ENCODE results near the gene ZNF93. TPM values are rescaled to one million over a fixed set of nuclear protein-coding genes. Genes with fewer than 3 reads are reported as not detected.

The ZNF93 gene
- total and polyA plus RNA-seq, 2 of the 13 experiments (the other 11 are each of a cell fraction or from before 2014, with no cell fraction given): 0.49 to 0.66 TPM

GRCh38 chr19:19865750-19866610 is 34.8 kb upstream of the ZNF93 start, which contains the start of gene ZNF253:
Gene ZNF253 (plus strand): TSS chr19:19865882. CDS start chr19:19865997, 115 bp downstream.
- Histone ChIP-seq H3K4me2 (ENCODE audit: low read depth, low read length) (peak within 1 kb of the TSS; percentile 76), H3K36me3 (replicated peaks in 1 of 2; ENCODE audit: control insufficient read depth in 1 of 2, insufficient read depth in 2 of 2, low read length in 2 of 2) (no peaks in the 10 kb centered on the region), H3K79me2 (ENCODE audit: insufficient read depth, low read length) (peaks cover 47% of the 10 kb centered on the region), H4K20me1 (ENCODE audit: insufficient read depth, low read length) (peaks cover 2% of the 10 kb centered on the region; the same call in 1 of the 2 replicates), H3K4me3 (replicated peaks in 1 of 3; ENCODE audit: insufficient read depth in 1 of 3, low read depth in 2 of 3, low read length in 3 of 3) (peak within 1 kb of the TSS; percentile 80 to 91 (median 90)), H3K4me1 (ENCODE audit: insufficient read depth, low read length) (peaks cover 35% of the 10 kb centered on the region), H3K9me3 (ENCODE audit: low read length) (no peaks in the 10 kb centered on the region), H3K9ac (ENCODE audit: insufficient read depth, low read depth, low read length) (peak within 1 kb of the TSS; percentile 95), H2AFZ (ENCODE audit: low read length) (no peak within 1 kb of the TSS), H3K27me3 (ENCODE audit: control insufficient read depth in 1 of 2, insufficient read depth in 2 of 2, low read length in 2 of 2) (no peaks in the 10 kb centered on the region; a peak in 1 of 5 replicates), H3K27ac (ENCODE audit: extremely low read length, insufficient read depth, low read length) (peak within 1 kb of the TSS; percentile 99)
- in situ Hi-C loops (cut with HindIII; ENCODE audit: extremely low pct_ligation_motif_present, low pct_unique_long_range_greater_than_20kb): no loop called here
- peak; percentile 95 for DNase-seq (ENCODE audit: low spot score)
- POLR2A ChIA-PET: interaction anchor here (0.7 to 3.0 kb wide), 11 partner anchors 12 to 699 kb away, joined by 3 to 35 read pairs (median 4); partner anchors contain the start of genes ATP13A1, ZNF101, ZNF14 and ZNF737
- intact Hi-C loops (cut with micrococcal nuclease; ENCODE audit: unreplicated experiment): loop anchor here (2.0 to 5.0 kb wide), 2 partner anchors 89 to 203 kb away; partner anchors contain the start of gene ATP13A1
- 3% methylated on average over 28 of the region's 43 CpGs for WGBS (ENCODE audit: low lambda C conversion rate)
- TSS peak; percentile 88 for BruUV-seq (replicated peaks)
- peak; percentile 70 for FAIRE-seq
- ATAC-seq: peak; percentile 97
- CTCF ChIA-PET (ENCODE audit: low intra/inter-chr PET ratio, low total read pairs): no interaction called here
- 0 out of 2 replicates have a peak, but pooled peaks have one; percentile 22 for TF ChIP-seq BHLHE40 (IDR thresholded peaks at IDR 0.05; ENCODE audit: low read length)
- TF ChIP-seq ZNF207 (IDR thresholded peaks at IDR 0.05; ENCODE audit: borderline replicate concordance): no peak
- TF ChIP-seq, protein P1, sequence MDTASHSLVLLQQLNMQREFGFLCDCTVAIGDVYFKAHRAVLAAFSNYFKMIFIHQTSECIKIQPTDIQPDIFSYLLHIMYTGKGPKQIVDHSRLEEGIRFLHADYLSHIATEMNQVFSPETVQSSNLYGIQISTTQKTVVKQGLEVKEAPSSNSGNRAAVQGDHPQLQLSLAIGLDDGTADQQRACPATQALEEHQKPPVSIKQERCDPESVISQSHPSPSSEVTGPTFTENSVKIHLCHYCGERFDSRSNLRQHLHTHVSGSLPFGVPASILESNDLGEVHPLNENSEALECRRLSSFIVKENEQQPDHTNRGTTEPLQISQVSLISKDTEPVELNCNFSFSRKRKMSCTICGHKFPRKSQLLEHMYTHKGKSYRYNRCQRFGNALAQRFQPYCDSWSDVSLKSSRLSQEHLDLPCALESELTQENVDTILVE (CRISPR knock-in tag; IDR thresholded peaks at IDR 0.05): peak; percentile 46; the same call in 1 of the 2 replicates
- no peak for TF ChIP-seq MTA1 (CRISPR knock-in tag; IDR thresholded peaks at IDR 0.05; ENCODE audit: borderline replicate concordance)
- TF ChIP-seq ZNF747 (CRISPR knock-in tag; IDR thresholded peaks at IDR 0.05; ENCODE audit: borderline replicate concordance): no peak
- no peak for TF ChIP-seq ISL2 (CRISPR knock-in tag; IDR thresholded peaks at IDR 0.05)
- TF ChIP-seq ZBTB1 (CRISPR knock-in tag; IDR thresholded peaks at IDR 0.05; ENCODE audit: borderline replicate concordance): no peak
- TF ChIP-seq ZNF256 (CRISPR knock-in tag; conservative IDR thresholded peaks at IDR 0.05): no peak
- no peak for TF ChIP-seq TSC22D2 (CRISPR knock-in tag; IDR thresholded peaks at IDR 0.05; ENCODE audit: borderline replicate concordance)
- no peak for TF ChIP-seq FIP1L1 (IDR thresholded peaks at IDR 0.05; ENCODE audit: borderline replicate concordance, insufficient read depth, low read depth, low read length)
- TF ChIP-seq USF2 (IDR thresholded peaks at IDR 0.05; ENCODE audit: low read depth, low read length): peak; percentile 57
- TF ChIP-seq USF2 (CRISPR knock-in tag; IDR thresholded peaks at IDR 0.05; ENCODE audit: borderline replicate concordance): peak; percentile 65; the same call in 1 of the 2 replicates
- TF ChIP-seq CENPT (CRISPR knock-in tag; IDR thresholded peaks at IDR 0.05; ENCODE audit: low read depth): 0 out of 2 replicates have a peak, but pooled peaks have one; percentile 26
- 0 out of 2 replicates have a peak, but pooled peaks have one; percentile 83 for TF ChIP-seq ZNF598 (CRISPR knock-in tag; IDR thresholded peaks at IDR 0.05; ENCODE audit: borderline replicate concordance)
- no peak for TF ChIP-seq REL (CRISPR knock-in tag; conservative IDR thresholded peaks at IDR 0.05)
- no peak for TF ChIP-seq ZBTB10 (CRISPR knock-in tag; IDR thresholded peaks at IDR 0.05; ENCODE audit: borderline replicate concordance)
- no peak for TF ChIP-seq RBAK (CRISPR knock-in tag; IDR thresholded peaks at IDR 0.05)

All from HepG2 (cell line).